ENCODE results near the gene SEPTIN5. TPM values are rescaled to one million over a fixed set of nuclear protein-coding genes. Genes with fewer than 3 reads are reported as not detected.

SEPTIN5 gene
- total and polyA plus RNA-seq, 9 of the 15 experiments (the other 6 are each of a cell fraction or from before 2014, with no cell fraction given), result 0.03 to 195 (median 119) TPM

GRCh38 chr22:19675428-19675827 is 38.9 kb upstream of the SEPTIN5 start:
- Histone ChIP-seq H3K9ac (ENCODE audit: insufficient read depth in 1 of 2, low read depth in 2 of 2, low read length in 2 of 2) (no peak overlapping the region), H3K4me3 (no peak overlapping the region), H3K9me3 (replicated peaks; ENCODE audit: control insufficient read depth, insufficient read depth, low read depth, low read length) (peaks cover 3% of the 10 kb centered on the region; the same call in 1 of the 2 replicates), H3K9me1 (ENCODE audit: control insufficient read depth, insufficient read depth, low read length) (no peaks in the 10 kb centered on the region), H3K27ac (ENCODE audit: extremely low read depth, low read depth, low read length) (no peak overlapping the region), H3K4me2 (ENCODE audit: insufficient read depth, low read length) (no peak overlapping the region), H2AFZ (ENCODE audit: low read depth, low read length) (no peak overlapping the region), H3K27me3 (ENCODE audit: control insufficient read depth in 2 of 2, insufficient read depth in 2 of 2, low read length in 2 of 2) (peaks cover 28 to 44% of the 10 kb centered on the region in 2 experiments), H3K36me3 (ENCODE audit: control insufficient read depth, insufficient read depth, low read length) (no peaks in the 10 kb centered on the region), H3K4me1 (replicated peaks in 1 of 2; ENCODE audit: control insufficient read depth in 2 of 2, insufficient read depth in 2 of 2, low read length in 2 of 2) (peaks cover 4 to 11% of the 10 kb centered on the region in 2 experiments; a peak in 3 of 5 replicates), H3K79me2 (ENCODE audit: control insufficient read depth, insufficient read depth, low read length) (no peaks in the 10 kb centered on the region), H4K20me1 (replicated peaks; ENCODE audit: control insufficient read depth, insufficient read depth, low read length) (no peaks in the 10 kb centered on the region)
- DNase-seq (ENCODE audit: extremely low read depth in 1 of 4, low spot score in 3 of 4), result no peak
- no peak for ATAC-seq
- ChIA-PET POLR2A (interaction anchor here (0.9 to 10.5 kb wide), 5 partner anchors 12 to 56 kb away, joined by 3 to 80 read pairs (median 4); no protein-coding TSS in a partner anchor), CTCF (ENCODE audit: low intra/inter-chr PET ratio) (no interaction called here)
- intact Hi-C loops (cut with micrococcal nuclease) (no loop called here), in situ Hi-C loops (cut with MboI) (no loop called here)
- no TSS peak for BruUV-seq (replicated peaks)
- 1% methylated on average over 7 of the region's 7 CpGs for WGBS (ENCODE audit: insufficient coverage, low coverage, missing lambda C conversion rate)
- FAIRE-seq, result no peak
- no peak for TF ChIP-seq ZKSCAN1 (IDR thresholded peaks at IDR 0.05; ENCODE audit: low read depth, low read length)
- TF ChIP-seq ZNF668 (CRISPR knock-in tag; IDR thresholded peaks at IDR 0.05), result no peak
- peak; percentile 9 for TF ChIP-seq DACH1 (IDR thresholded peaks at IDR 0.05; ENCODE audit: partially characterized antibody)
- TF ChIP-seq ZBTB40 (IDR thresholded peaks at IDR 0.05), result no peak
- TF ChIP-seq ZBTB40 (CRISPR knock-in tag; IDR thresholded peaks at IDR 0.05), result 0 out of 2 replicates have a peak, but pooled peaks have one; percentile 15
- no peak for TF ChIP-seq NELFE (IDR thresholded peaks at IDR 0.05; ENCODE audit: insufficient read depth, insufficient read length)
- TF ChIP-seq NEUROD1 (IDR thresholded peaks at IDR 0.05; ENCODE audit: borderline replicate concordance, low read depth, low read length, partially characterized antibody), result no peak
- TF ChIP-seq MEIS2 (IDR thresholded peaks at IDR 0.05; ENCODE audit: partially characterized antibody), result no peak
- TF ChIP-seq EGR1 (conservative IDR thresholded peaks at IDR 0.05), result no peak
- no peak for TF ChIP-seq ZFP91 (CRISPR knock-in tag; IDR thresholded peaks at IDR 0.05)
- TF ChIP-seq HNRNPUL1 (IDR thresholded peaks at IDR 0.05; ENCODE audit: low read length), result no peak
- TF ChIP-seq DLX4 (CRISPR knock-in tag; IDR thresholded peaks at IDR 0.05), result no peak
